Thoracic aorta (tissue), 2 donors: ENCODE data around the gene HAND1. TPM values are rescaled to one million over a fixed set of nuclear protein-coding genes. Genes with fewer than 3 reads are reported as not detected.

ENCODE experiments used
- ATAC-seq: fragments of 150-250 bp; one replicate; pipeline ENCODE4 v1.8.0; 2017; ENCODE audit warnings: low read depth; ENCODE audit not compliant: insufficient number of reproducible peaks, low FRiP score
- DNase-seq: peaks from one replicate; pipeline ENCODE4 v3.0.0-alpha.2; 2020; ENCODE audit warnings: low spot score
- H3K27ac ChIP-seq, 2 donors: fragments of 200-600 bp; sonication (generic); 1 replicate in 1 of 2; 2 replicates in 1 of 2; pipeline ENCODE4 v1.5.1; 2016; ENCODE audit warnings: mild to moderate bottlenecking in 2 of 2, moderate library complexity in 2 of 2
- H3K27me3 ChIP-seq: fragments of 200-600 bp; sonication (generic); replicated peaks from 2 replicates; pipeline ENCODE4 v1.6.0; 2016; ENCODE audit warnings: mild to moderate bottlenecking; ENCODE audit not compliant: insufficient read depth
- H3K36me3 ChIP-seq: fragments of 200-600 bp; sonication (generic); one replicate; pipeline ENCODE4 v1.5.1; 2016
- H3K4me1 ChIP-seq, 2 donors: fragments of 200-600 bp; sonication (generic); 1 replicate in 1 of 2; 2 replicates in 1 of 2; pipeline versions ENCODE4 v1.5.1 to v1.6.0; 2016; ENCODE audit warnings: low read depth in 2 of 2, mild to moderate bottlenecking in 1 of 2; ENCODE audit not compliant: control insufficient read depth in 1 of 2
- H3K4me3 ChIP-seq: fragments of 200-600 bp; sonication (generic); 2 replicates; pipeline ENCODE4 v1.5.1; 2016; ENCODE audit warnings: mild to moderate bottlenecking
- H3K9me3 ChIP-seq: fragments of 200-600 bp; sonication (generic); 2 replicates; pipeline ENCODE4 v1.5.1; 2016
- total RNA-seq, 2 donors: library from RNA; depleted of rRNA; stranded (reverse); fragments of >200 nt; gene quantifications; one replicate each; pipeline versions ENCODE4 v1.1.0 to v1.2.3, GENCODE V29; 2016
- TF ChIP-seq, protein P1 (sequence below): fragments of 200-600 bp; sonication (generic); IDR thresholded peaks from one replicate; pipeline ENCODE4 v1.5.1; 2019; ENCODE audit warnings: antibody characterized with exemption

The HAND1 gene
- total RNA-seq, 2 donors from 2014 or later, result not detected

DNA sequence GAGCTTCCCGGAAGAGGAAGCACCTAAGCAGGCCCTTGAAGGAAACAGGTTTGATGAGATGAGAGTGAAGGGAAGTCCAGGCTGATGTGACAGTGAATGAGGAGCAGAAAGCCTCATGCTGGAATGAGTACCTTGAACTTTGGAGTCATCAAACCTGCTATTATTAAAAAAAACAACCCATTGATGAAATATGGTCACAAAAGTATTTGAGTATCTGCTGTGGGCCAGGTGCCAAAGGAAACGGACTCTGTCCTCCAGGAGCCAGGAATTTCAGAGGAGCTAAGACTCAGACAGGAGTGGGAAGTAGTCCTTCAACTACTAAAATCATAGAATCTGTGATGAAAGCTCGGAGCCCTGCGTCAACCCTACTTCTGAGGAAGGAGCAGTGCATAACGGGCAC is 11.9 kb downstream of the HAND1 start:
- TF ChIP-seq, protein P1, sequence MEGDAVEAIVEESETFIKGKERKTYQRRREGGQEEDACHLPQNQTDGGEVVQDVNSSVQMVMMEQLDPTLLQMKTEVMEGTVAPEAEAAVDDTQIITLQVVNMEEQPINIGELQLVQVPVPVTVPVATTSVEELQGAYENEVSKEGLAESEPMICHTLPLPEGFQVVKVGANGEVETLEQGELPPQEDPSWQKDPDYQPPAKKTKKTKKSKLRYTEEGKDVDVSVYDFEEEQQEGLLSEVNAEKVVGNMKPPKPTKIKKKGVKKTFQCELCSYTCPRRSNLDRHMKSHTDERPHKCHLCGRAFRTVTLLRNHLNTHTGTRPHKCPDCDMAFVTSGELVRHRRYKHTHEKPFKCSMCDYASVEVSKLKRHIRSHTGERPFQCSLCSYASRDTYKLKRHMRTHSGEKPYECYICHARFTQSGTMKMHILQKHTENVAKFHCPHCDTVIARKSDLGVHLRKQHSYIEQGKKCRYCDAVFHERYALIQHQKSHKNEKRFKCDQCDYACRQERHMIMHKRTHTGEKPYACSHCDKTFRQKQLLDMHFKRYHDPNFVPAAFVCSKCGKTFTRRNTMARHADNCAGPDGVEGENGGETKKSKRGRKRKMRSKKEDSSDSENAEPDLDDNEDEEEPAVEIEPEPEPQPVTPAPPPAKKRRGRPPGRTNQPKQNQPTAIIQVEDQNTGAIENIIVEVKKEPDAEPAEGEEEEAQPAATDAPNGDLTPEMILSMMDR, result no peak
- no peak overlapping the region for H3K4me3 ChIP-seq
- H3K27ac ChIP-seq, result no peak overlapping the region
- DNase-seq (no peak), ATAC-seq (no peak)
- H3K4me1 ChIP-seq, result no peaks in the 10 kb centered on the region
- H3K36me3 ChIP-seq, result no peaks in the 10 kb centered on the region
- H3K9me3 ChIP-seq, result no peaks in the 10 kb centered on the region
- H3K27me3 ChIP-seq, result no peaks in the 10 kb centered on the region

DNA sequence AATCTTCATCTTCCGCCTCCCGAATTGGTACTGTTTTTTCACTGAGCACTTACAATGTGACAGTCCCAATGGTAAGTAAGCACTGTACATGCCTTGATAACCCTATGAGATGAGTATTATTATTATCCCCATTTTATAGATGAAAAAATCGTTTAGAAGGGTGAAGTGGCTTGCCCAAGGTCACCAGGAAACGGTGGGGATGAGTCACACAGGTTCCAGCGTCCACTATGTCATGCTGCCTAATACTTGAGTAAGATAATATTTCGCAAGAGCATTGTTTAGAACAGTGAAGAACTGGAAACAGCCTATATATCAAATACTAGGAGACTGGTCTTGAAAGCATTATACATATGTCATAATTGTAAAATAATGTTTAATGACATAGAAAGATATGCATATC is 12.9 kb downstream of the HAND1 start:
- ATAC-seq (no peak), DNase-seq (no peak)
- no peaks in the 10 kb centered on the region for H3K4me1 ChIP-seq
- no peaks in the 10 kb centered on the region for H3K9me3 ChIP-seq
- H3K36me3 ChIP-seq, result no peaks in the 10 kb centered on the region
- no peak overlapping the region for H3K27ac ChIP-seq
- no peaks in the 10 kb centered on the region for H3K27me3 ChIP-seq
- TF ChIP-seq, protein P1, result no peak
- no peak overlapping the region for H3K4me3 ChIP-seq

DNA sequence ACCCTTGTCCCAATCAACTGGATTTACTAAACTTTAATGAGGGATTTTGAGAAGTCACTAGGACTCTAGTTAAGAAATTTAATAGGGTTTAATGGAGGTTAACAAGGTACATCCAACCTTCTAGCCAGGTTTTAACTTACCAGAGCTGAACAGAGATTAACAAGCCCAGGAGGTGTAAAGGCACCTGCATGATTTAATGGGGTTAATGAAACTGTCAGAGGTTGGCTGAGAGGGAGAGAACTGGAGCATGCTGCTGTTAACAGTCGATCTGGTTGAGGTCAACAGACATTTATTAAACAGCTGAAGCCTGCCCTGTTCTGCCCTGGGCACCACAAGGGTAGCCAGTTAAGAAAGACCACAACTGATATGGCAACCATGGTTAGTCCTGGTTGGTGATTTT is 13.6 kb downstream of the HAND1 start:
- ATAC-seq (no peak), DNase-seq (no peak)
- no peaks in the 10 kb centered on the region for H3K4me1 ChIP-seq
- H3K9me3 ChIP-seq, result no peaks in the 10 kb centered on the region
- no peaks in the 10 kb centered on the region for H3K27me3 ChIP-seq
- no peaks in the 10 kb centered on the region for H3K36me3 ChIP-seq
- no peak overlapping the region for H3K4me3 ChIP-seq
- no peak overlapping the region for H3K27ac ChIP-seq
- TF ChIP-seq, protein P1, result no peak

DNA sequence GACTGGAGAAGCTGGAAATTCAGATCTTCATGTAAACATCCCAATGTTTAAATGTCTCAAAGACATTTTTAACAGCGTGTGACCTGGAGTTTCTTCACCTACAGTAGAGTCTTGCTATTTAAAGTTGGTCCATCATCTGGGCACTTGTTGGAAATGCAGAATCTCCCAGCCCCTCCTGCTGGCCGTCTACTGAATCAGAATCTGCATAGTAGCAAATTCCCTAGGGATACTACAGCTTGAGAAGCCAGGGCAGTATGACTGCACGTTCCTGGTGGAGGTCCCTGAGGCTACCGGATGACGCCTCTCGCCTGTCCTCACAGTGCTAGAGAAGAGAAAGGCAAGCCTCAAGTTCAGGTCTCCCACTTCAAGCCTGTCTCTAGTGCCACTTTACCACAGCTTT is 16.5 kb downstream of the HAND1 start:
- Histone ChIP-seq H3K27ac (no peak overlapping the region), H3K4me3 (no peak overlapping the region), H3K36me3 (peaks cover 9% of the 10 kb centered on the region), H3K9me3 (no peaks in the 10 kb centered on the region), H3K4me1 (no peaks in the 10 kb centered on the region), H3K27me3 (no peaks in the 10 kb centered on the region)
- ATAC-seq (no peak), DNase-seq (no peak)
- TF ChIP-seq, protein P1, result no peak

DNA sequence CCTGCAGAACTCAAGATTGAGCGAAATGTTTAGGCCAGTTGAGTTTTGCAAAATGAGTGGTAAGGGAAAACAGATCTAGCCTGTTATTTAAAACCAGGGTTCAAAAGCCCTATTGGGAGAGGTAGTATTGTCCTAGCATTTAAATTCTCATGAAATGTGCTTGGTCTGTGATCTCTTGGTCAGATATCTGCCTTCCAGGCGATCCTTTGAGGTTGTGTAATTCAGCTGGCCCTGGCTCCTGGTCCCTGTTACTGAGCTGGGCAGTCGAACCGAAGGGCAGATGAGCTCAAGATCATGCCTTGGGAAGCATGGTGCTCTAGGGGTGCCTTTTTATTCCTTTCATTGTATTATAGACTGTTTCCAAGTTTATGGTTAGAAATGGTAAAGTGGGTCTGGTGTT is 17.9 kb downstream of the HAND1 start:
- no peak overlapping the region for H3K27ac ChIP-seq
- DNase-seq (no peak), ATAC-seq (no peak)
- no peak overlapping the region for H3K4me3 ChIP-seq
- H3K27me3 ChIP-seq, result no peaks in the 10 kb centered on the region
- H3K36me3 ChIP-seq, result peaks cover 23% of the 10 kb centered on the region
- TF ChIP-seq, protein P1, result no peak
- no peaks in the 10 kb centered on the region for H3K4me1 ChIP-seq
- no peaks in the 10 kb centered on the region for H3K9me3 ChIP-seq
